ENCODE results near the gene NQO2.
"Not testable (repeated sequence)": the region's sequence is repeated elsewhere in the genome, so short reads cannot be mapped to it uniquely, and the experiment has no call there.

The NQO2 gene

GRCh38 chr6:3001146-3001772 lies 1.6 kb downstream of the NQO2 start:
- Histone ChIP-seq H2AFZ (ENCODE audit: low read length, unreplicated experiment) (no peak overlapping the region), H3K4me1 (ENCODE audit: control insufficient read depth, insufficient read depth, low read length, unreplicated experiment) (peaks cover 8% of the 10 kb centered on the region), H3K36me3 (ENCODE audit: insufficient read depth, low read length) (peaks cover 9% of the 10 kb centered on the region; the same call in 1 of the 2 replicates), H3K79me2 (ENCODE audit: control insufficient read depth, insufficient read depth, low read length, unreplicated experiment) (peaks cover 5% of the 10 kb centered on the region), H3K27ac (ENCODE audit: low read depth, low read length) (peak overlapping the region; percentile 62), H3K4me3 (ENCODE audit: low read depth, low read length) (no peak overlapping the region), H3K27me3 (ENCODE audit: insufficient read depth, low read length) (no peaks in the 10 kb centered on the region)

GRCh38 chr6:3001773-3002293 lies 2.1 kb downstream of the NQO2 start:
- peak overlapping the region; percentile 62 for H3K27ac ChIP-seq (ENCODE audit: low read depth, low read length)
- H3K4me1 ChIP-seq (ENCODE audit: control insufficient read depth, insufficient read depth, low read length, unreplicated experiment), result peaks cover 8% of the 10 kb centered on the region
- H3K4me3 ChIP-seq (ENCODE audit: low read depth, low read length), result no peak overlapping the region
- no peaks in the 10 kb centered on the region for H3K27me3 ChIP-seq (ENCODE audit: insufficient read depth, low read length)
- H3K36me3 ChIP-seq (ENCODE audit: insufficient read depth, low read length), result peaks cover 13% of the 10 kb centered on the region
- peaks cover 5% of the 10 kb centered on the region for H3K79me2 ChIP-seq (ENCODE audit: control insufficient read depth, insufficient read depth, low read length, unreplicated experiment)
- no peak overlapping the region for H2AFZ ChIP-seq (ENCODE audit: low read length, unreplicated experiment)

- not testable (repeated sequence) for H3K4me1 ChIP-seq (ENCODE audit: control insufficient read depth, insufficient read depth, low read length, unreplicated experiment); H3K4me3 ChIP-seq (ENCODE audit: low read depth, low read length); H2AFZ ChIP-seq (ENCODE audit: low read length, unreplicated experiment); H3K27me3 ChIP-seq (ENCODE audit: insufficient read depth, low read length); H3K27ac ChIP-seq (ENCODE audit: low read depth, low read length); H3K79me2 ChIP-seq (ENCODE audit: control insufficient read depth, insufficient read depth, low read length, unreplicated experiment)
- peaks cover 25% of the 10 kb centered on the region for H3K36me3 ChIP-seq (ENCODE audit: insufficient read depth, low read length)
Observed at GRCh38 chr6:3003226-3003625, 3.5 kb downstream of the NQO2 start.

GRCh38 chr6:3005077-3005476 lies 5.4 kb downstream of the NQO2 start:
- H3K4me3 ChIP-seq (ENCODE audit: low read depth, low read length), result no peak overlapping the region
- no peaks in the 10 kb centered on the region for H3K27me3 ChIP-seq (ENCODE audit: insufficient read depth, low read length)
- H2AFZ ChIP-seq (ENCODE audit: low read length, unreplicated experiment), result no peak overlapping the region
- peaks cover 8% of the 10 kb centered on the region for H3K4me1 ChIP-seq (ENCODE audit: control insufficient read depth, insufficient read depth, low read length, unreplicated experiment)
- H3K79me2 ChIP-seq (ENCODE audit: control insufficient read depth, insufficient read depth, low read length, unreplicated experiment), result peaks cover 3% of the 10 kb centered on the region
- H3K36me3 ChIP-seq (ENCODE audit: insufficient read depth, low read length), result peaks cover 32% of the 10 kb centered on the region
- H3K27ac ChIP-seq (ENCODE audit: low read depth, low read length), result no peak overlapping the region

GRCh38 chr6:3005874-3006273 lies 6.2 kb downstream of the NQO2 start:
- Histone ChIP-seq H3K4me3 (ENCODE audit: low read depth, low read length) (no peak overlapping the region), H2AFZ (ENCODE audit: low read length, unreplicated experiment) (no peak overlapping the region), H3K27me3 (ENCODE audit: insufficient read depth, low read length) (no peaks in the 10 kb centered on the region), H3K4me1 (ENCODE audit: control insufficient read depth, insufficient read depth, low read length, unreplicated experiment) (peaks cover 8% of the 10 kb centered on the region), H3K79me2 (ENCODE audit: control insufficient read depth, insufficient read depth, low read length, unreplicated experiment) (no peaks in the 10 kb centered on the region), H3K27ac (ENCODE audit: low read depth, low read length) (no peak overlapping the region), H3K36me3 (ENCODE audit: insufficient read depth, low read length) (peaks cover 39% of the 10 kb centered on the region)

GRCh38 chr6:3006476-3006875 lies 6.8 kb downstream of the NQO2 start:
- Histone ChIP-seq H3K4me1 (ENCODE audit: control insufficient read depth, insufficient read depth, low read length, unreplicated experiment) (peaks cover 7% of the 10 kb centered on the region), H3K36me3 (ENCODE audit: insufficient read depth, low read length) (peaks cover 46% of the 10 kb centered on the region), H3K4me3 (ENCODE audit: low read depth, low read length) (no peak overlapping the region), H2AFZ (ENCODE audit: low read length, unreplicated experiment) (no peak overlapping the region), H3K27me3 (ENCODE audit: insufficient read depth, low read length) (no peaks in the 10 kb centered on the region), H3K79me2 (ENCODE audit: control insufficient read depth, insufficient read depth, low read length, unreplicated experiment) (no peaks in the 10 kb centered on the region), H3K27ac (ENCODE audit: low read depth, low read length) (no peak overlapping the region)

- H3K79me2 ChIP-seq (ENCODE audit: control insufficient read depth, insufficient read depth, low read length, unreplicated experiment), result no peaks in the 10 kb centered on the region
- H3K36me3 ChIP-seq (ENCODE audit: insufficient read depth, low read length), result peaks cover 56% of the 10 kb centered on the region
- no peaks in the 10 kb centered on the region for H3K4me1 ChIP-seq (ENCODE audit: control insufficient read depth, insufficient read depth, low read length, unreplicated experiment)
- H3K27me3 ChIP-seq (ENCODE audit: insufficient read depth, low read length), result no peaks in the 10 kb centered on the region
- no peak overlapping the region for H3K4me3 ChIP-seq (ENCODE audit: low read depth, low read length)
- H3K27ac ChIP-seq (ENCODE audit: low read depth, low read length), result no peak overlapping the region
- no peak overlapping the region for H2AFZ ChIP-seq (ENCODE audit: low read length, unreplicated experiment)
Observed at GRCh38 chr6:3007571-3007970, 7.9 kb downstream of the NQO2 start.

GRCh38 chr6:3008712-3009265 lies 9.1 kb downstream of the NQO2 start:
- not testable (repeated sequence) for H3K27ac ChIP-seq (ENCODE audit: low read depth, low read length)

GRCh38 chr6:3009930-3010329 lies 10.2 kb downstream of the NQO2 start:
- no peaks in the 10 kb centered on the region for H3K27me3 ChIP-seq (ENCODE audit: insufficient read depth, low read length)
- H2AFZ ChIP-seq (ENCODE audit: low read length, unreplicated experiment), result no peak overlapping the region
- H3K79me2 ChIP-seq (ENCODE audit: control insufficient read depth, insufficient read depth, low read length, unreplicated experiment), result no peaks in the 10 kb centered on the region
- H3K4me3 ChIP-seq (ENCODE audit: low read depth, low read length), result no peak overlapping the region
- no peak overlapping the region for H3K27ac ChIP-seq (ENCODE audit: low read depth, low read length)
- H3K4me1 ChIP-seq (ENCODE audit: control insufficient read depth, insufficient read depth, low read length, unreplicated experiment), result peaks cover 8% of the 10 kb centered on the region
- H3K36me3 ChIP-seq (ENCODE audit: insufficient read depth, low read length), result peaks cover 53% of the 10 kb centered on the region

More at GRCh38 chr6:3008712-3009265, 9.1 kb downstream of the NQO2 start:
- not testable (repeated sequence) for H3K79me2 ChIP-seq (ENCODE audit: control insufficient read depth, insufficient read depth, low read length, unreplicated experiment); H2AFZ ChIP-seq (ENCODE audit: low read length, unreplicated experiment); H3K4me3 ChIP-seq (ENCODE audit: low read depth, low read length); H3K27me3 ChIP-seq (ENCODE audit: insufficient read depth, low read length); H3K4me1 ChIP-seq (ENCODE audit: control insufficient read depth, insufficient read depth, low read length, unreplicated experiment)
- peaks cover 57% of the 10 kb centered on the region for H3K36me3 ChIP-seq (ENCODE audit: insufficient read depth, low read length)

GRCh38 chr6:3011158-3011557 lies 11.5 kb downstream of the NQO2 start:
- Histone ChIP-seq H2AFZ (ENCODE audit: low read length, unreplicated experiment) (no peak overlapping the region), H3K27me3 (ENCODE audit: insufficient read depth, low read length) (no peaks in the 10 kb centered on the region), H3K27ac (ENCODE audit: low read depth, low read length) (no peak overlapping the region), H3K4me1 (ENCODE audit: control insufficient read depth, insufficient read depth, low read length, unreplicated experiment) (peaks cover 8% of the 10 kb centered on the region), H3K36me3 (ENCODE audit: insufficient read depth, low read length) (peaks cover 48% of the 10 kb centered on the region), H3K79me2 (ENCODE audit: control insufficient read depth, insufficient read depth, low read length, unreplicated experiment) (no peaks in the 10 kb centered on the region), H3K4me3 (ENCODE audit: low read depth, low read length) (no peak overlapping the region)

GRCh38 chr6:3011592-3011991 lies 11.9 kb downstream of the NQO2 start:
- no peak overlapping the region for H2AFZ ChIP-seq (ENCODE audit: low read length, unreplicated experiment)
- no peaks in the 10 kb centered on the region for H3K27me3 ChIP-seq (ENCODE audit: insufficient read depth, low read length)
- H3K27ac ChIP-seq (ENCODE audit: low read depth, low read length), result no peak overlapping the region
- no peak overlapping the region for H3K4me3 ChIP-seq (ENCODE audit: low read depth, low read length)
- peaks cover 46% of the 10 kb centered on the region for H3K36me3 ChIP-seq (ENCODE audit: insufficient read depth, low read length)
- H3K79me2 ChIP-seq (ENCODE audit: control insufficient read depth, insufficient read depth, low read length, unreplicated experiment), result no peaks in the 10 kb centered on the region
- H3K4me1 ChIP-seq (ENCODE audit: control insufficient read depth, insufficient read depth, low read length, unreplicated experiment), result peaks cover 8% of the 10 kb centered on the region

Data from ACC112 (cell line).